ENCODE results near the gene MAPRE3. TPM values are rescaled to one million over a fixed set of nuclear protein-coding genes. Genes with fewer than 3 reads are reported as not detected.

The MAPRE3 gene
- total RNA-seq, 6 experiments from 2014 or later = 17.0 to 20.4 (median 17.7) TPM

DNA sequence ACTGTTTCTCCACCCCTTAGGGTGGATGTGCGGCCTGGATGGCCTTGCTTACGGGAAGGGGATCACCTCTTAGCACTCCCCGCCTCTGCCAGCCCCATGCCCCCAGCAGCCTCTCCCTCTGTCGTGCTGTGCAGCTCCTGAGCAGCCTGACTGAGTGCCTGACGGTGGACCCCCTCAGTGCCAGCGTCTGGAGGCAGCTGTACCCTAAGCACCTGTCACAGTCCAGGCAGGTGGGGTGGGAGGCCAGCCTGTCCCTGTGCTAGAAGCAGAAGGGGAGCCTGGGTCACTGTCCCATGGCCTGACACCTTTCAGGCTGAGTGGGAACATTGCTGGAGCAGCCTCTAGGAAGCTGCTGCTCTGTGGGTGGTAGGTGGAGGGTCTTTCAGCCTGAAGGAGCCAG lies 67.6 kb downstream of the MAPRE3 start:
- no peaks in the 10 kb centered on the region for H3K9me3 Mint-ChIP-seq
- DNase-seq = no peak
- H3K27me3 Mint-ChIP-seq (ENCODE audit: insufficient read depth) = peaks cover 2% of the 10 kb centered on the region
- peaks cover 41% of the 10 kb centered on the region for H3K4me1 Mint-ChIP-seq (ENCODE audit: low read depth)
- no peak overlapping the region for H3K4me3 Mint-ChIP-seq
- TF ChIP-seq, protein P1, sequence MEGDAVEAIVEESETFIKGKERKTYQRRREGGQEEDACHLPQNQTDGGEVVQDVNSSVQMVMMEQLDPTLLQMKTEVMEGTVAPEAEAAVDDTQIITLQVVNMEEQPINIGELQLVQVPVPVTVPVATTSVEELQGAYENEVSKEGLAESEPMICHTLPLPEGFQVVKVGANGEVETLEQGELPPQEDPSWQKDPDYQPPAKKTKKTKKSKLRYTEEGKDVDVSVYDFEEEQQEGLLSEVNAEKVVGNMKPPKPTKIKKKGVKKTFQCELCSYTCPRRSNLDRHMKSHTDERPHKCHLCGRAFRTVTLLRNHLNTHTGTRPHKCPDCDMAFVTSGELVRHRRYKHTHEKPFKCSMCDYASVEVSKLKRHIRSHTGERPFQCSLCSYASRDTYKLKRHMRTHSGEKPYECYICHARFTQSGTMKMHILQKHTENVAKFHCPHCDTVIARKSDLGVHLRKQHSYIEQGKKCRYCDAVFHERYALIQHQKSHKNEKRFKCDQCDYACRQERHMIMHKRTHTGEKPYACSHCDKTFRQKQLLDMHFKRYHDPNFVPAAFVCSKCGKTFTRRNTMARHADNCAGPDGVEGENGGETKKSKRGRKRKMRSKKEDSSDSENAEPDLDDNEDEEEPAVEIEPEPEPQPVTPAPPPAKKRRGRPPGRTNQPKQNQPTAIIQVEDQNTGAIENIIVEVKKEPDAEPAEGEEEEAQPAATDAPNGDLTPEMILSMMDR (IDR thresholded peaks at IDR 0.05) = no peak
- peaks cover 53% of the 10 kb centered on the region for H3K36me3 Mint-ChIP-seq (ENCODE audit: low read depth)
- no peak overlapping the region for H3K27ac Mint-ChIP-seq

DNA sequence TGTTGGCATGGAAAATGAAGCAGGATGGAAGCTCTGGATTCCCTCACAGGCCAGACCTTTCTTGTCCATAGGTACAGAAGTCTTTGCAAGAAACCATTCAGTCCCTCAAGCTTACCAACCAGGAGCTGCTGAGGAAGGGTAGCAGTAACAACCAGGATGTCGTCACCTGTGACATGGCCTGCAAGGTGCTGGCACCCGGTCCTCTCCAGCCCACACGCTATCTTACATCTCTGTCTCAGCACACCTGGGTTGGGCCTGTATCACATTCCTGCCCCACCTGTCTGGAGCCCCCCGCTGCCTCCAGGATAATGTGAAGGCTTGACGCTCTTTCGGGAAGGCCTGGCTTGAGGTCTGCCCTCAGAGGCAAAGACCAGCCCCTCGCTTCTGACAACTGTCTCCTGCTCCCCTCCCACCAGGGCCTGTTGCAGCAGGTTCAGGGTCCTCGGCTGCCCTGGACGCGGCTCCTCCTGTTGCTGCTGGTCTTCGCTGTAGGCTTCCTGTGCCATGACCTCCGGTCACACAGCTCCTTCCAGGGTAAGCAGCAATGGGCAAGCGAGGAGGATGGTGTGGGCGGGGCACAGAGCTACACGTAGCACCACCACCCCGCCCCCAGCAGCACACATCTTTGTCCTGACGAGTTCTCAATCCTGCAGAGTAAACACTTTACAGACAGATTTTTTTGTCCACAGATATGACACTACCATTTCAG lies 68.3 kb downstream of the MAPRE3 start:
- peaks cover 46% of the 10 kb centered on the region for H3K36me3 Mint-ChIP-seq (ENCODE audit: low read depth)
- peaks cover 40% of the 10 kb centered on the region for H3K4me1 Mint-ChIP-seq (ENCODE audit: low read depth)
- H3K27me3 Mint-ChIP-seq (ENCODE audit: insufficient read depth) = peaks cover 2% of the 10 kb centered on the region
- H3K9me3 Mint-ChIP-seq = no peaks in the 10 kb centered on the region
- H3K27ac Mint-ChIP-seq = no peak overlapping the region
- TF ChIP-seq, protein P1 (IDR thresholded peaks at IDR 0.05) = no peak
- DNase-seq = no peak
- H3K4me3 Mint-ChIP-seq = no peak overlapping the region

DNA sequence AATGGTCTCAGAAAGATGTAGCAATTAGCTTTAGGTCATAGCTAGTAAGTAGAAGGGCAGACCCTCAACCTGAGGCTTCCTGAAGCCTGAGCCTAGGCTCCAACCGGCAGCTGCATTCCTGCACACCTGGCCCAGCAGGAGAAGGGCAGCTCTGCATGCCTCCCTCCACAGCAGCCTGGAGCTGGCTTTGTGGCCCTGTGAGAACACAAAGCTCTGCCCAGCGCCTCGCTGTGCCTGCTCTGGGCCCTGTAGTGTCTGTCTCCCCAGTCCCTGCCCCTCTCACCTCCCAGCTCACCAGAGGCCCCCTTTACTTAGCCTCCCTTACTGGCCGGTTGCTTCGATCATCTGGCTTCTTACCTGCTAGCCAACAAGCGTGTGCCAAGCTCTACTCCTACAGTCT lies 69.0 kb downstream of the MAPRE3 start:
- H3K36me3 Mint-ChIP-seq (ENCODE audit: low read depth) = peaks cover 40% of the 10 kb centered on the region
- H3K27me3 Mint-ChIP-seq (ENCODE audit: insufficient read depth) = peaks cover 2% of the 10 kb centered on the region
- H3K27ac Mint-ChIP-seq = no peak overlapping the region
- no peaks in the 10 kb centered on the region for H3K9me3 Mint-ChIP-seq
- TF ChIP-seq, protein P1 (IDR thresholded peaks at IDR 0.05) = no peak
- no peak overlapping the region for H3K4me3 Mint-ChIP-seq
- H3K4me1 Mint-ChIP-seq (ENCODE audit: low read depth) = peaks cover 33% of the 10 kb centered on the region
- DNase-seq = no peak

DNA sequence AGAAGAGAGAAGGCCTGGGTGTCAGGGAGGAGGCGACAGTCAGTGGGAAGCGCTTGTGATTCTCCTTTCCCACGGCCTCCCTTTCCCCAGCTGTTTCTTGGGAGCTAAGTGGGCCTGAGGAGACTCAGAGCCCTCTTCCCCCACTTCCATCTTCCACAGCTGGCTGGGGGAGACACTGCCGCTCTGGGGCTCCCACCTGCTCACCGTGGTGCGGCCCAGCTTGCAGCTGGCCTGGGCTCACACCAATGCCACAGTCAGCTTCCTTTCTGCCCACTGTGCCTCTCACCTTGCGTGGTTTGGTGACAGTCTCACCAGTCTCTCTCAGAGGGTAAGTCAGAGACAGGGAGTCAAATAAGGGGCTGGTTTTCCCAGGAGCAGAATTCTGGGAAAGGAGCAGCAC lies 69.4 kb downstream of the MAPRE3 start:
- Mint-ChIP-seq H3K27me3 (ENCODE audit: insufficient read depth) (peaks cover 2% of the 10 kb centered on the region), H3K4me3 (no peak overlapping the region), H3K27ac (no peak overlapping the region), H3K4me1 (ENCODE audit: low read depth) (peaks cover 31% of the 10 kb centered on the region), H3K36me3 (ENCODE audit: low read depth) (peaks cover 43% of the 10 kb centered on the region), H3K9me3 (no peaks in the 10 kb centered on the region)
- no peak for DNase-seq
- TF ChIP-seq, protein P1 (IDR thresholded peaks at IDR 0.05) = no peak

DNA sequence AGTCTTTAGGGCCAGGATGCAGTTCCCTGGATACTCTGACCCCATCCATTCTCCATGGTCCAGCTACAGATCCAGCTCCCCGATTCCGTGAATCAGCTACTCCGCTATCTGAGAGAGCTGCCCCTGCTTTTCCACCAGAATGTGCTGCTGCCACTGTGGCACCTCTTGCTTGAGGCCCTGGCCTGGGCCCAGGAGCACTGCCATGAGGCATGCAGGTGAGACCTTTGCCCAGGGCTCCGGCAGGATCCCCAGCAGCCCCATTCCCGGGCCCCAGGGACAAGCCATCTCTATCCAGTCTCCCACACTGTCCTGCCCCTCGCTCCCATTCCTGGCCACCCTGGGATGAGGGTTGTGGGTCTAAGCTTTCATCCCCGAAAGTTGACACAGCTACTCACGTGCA lies 69.8 kb downstream of the MAPRE3 start:
- Mint-ChIP-seq H3K27me3 (ENCODE audit: insufficient read depth) (peaks cover 2% of the 10 kb centered on the region), H3K36me3 (ENCODE audit: low read depth) (peaks cover 39% of the 10 kb centered on the region), H3K9me3 (no peaks in the 10 kb centered on the region), H3K27ac (no peak overlapping the region), H3K4me1 (ENCODE audit: low read depth) (peaks cover 27% of the 10 kb centered on the region), H3K4me3 (no peak overlapping the region)
- TF ChIP-seq, protein P1 (IDR thresholded peaks at IDR 0.05) = no peak
- DNase-seq = no peak
